ENCODE measurements around the gene TOX2. TPM values are rescaled to one million over a fixed set of nuclear protein-coding genes. Genes with fewer than 3 reads are reported as not detected.
A peak's percentile ranks its signal among the peaks of the same experiment; 100 is the strongest.

The TOX2 gene
- total and polyA plus RNA-seq, 7 donors, result 0.06 to 0.53 (median 0.38) TPM

DNA sequence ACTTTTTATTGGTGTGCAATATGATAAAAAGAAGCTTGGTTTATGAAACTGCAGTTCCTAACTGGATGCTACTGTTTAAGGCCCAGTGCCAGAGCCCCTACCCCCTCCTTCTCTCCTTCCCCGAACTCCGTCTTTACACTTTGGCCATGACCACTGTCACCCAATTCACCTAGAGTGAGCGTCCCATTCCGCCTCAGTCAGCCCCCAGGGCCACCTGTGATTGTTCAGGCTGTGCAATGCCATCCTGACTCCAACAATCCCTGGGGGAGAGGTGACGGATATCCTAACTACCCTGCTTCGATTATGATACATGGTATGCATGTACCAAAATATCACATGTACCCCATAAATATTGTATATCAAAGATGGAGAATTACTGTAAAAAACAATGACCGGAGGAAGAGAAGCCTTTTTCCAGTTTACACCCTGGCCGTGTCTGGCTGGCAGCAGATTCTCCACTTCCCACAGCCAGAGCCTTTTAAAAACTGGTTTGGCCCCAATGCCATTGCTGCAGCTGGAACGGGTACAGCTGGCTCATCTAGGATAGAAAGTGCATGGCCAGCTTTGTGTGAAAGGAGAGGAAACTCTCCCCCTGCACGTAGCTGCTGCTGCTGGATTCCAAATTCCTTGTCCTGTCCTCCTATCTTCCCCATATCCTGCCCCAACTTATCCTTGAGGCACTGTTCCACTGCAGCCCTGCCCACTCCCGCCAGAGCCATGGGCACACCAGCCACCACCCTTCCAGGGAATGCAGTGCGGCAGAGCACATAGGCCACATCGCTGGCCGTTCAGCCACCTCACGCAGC lies 172.6 kb downstream of the TOX2 start:
- intact Hi-C loops (cut with DNase I), result loop anchor here in 1 of 2 donors (10.0 kb wide), 1 partner anchor 632 kb away; the partner anchor contains the start of gene SRSF6
- Histone ChIP-seq H3K4me3 (no peak overlapping the region), H3K27me3 (ENCODE audit: insufficient read depth in 3 of 3, low read length in 2 of 3) (no peaks in the 10 kb centered on the region), H3K27ac (no peak overlapping the region), H3K9me3 (no peaks in the 10 kb centered on the region), H3K4me1 (peaks cover 23% of the 10 kb centered on the region), H3K36me3 (ENCODE audit: insufficient read depth in 1 of 2, low read depth in 1 of 2) (no peaks in the 10 kb centered on the region)
- ATAC-seq (no peak), DNase-seq (no peak)
- WGBS, 3 donors, result 58 to 65% (median 60%) methylated on average over 15 of the region's 15 CpGs
- TF ChIP-seq, protein P1, sequence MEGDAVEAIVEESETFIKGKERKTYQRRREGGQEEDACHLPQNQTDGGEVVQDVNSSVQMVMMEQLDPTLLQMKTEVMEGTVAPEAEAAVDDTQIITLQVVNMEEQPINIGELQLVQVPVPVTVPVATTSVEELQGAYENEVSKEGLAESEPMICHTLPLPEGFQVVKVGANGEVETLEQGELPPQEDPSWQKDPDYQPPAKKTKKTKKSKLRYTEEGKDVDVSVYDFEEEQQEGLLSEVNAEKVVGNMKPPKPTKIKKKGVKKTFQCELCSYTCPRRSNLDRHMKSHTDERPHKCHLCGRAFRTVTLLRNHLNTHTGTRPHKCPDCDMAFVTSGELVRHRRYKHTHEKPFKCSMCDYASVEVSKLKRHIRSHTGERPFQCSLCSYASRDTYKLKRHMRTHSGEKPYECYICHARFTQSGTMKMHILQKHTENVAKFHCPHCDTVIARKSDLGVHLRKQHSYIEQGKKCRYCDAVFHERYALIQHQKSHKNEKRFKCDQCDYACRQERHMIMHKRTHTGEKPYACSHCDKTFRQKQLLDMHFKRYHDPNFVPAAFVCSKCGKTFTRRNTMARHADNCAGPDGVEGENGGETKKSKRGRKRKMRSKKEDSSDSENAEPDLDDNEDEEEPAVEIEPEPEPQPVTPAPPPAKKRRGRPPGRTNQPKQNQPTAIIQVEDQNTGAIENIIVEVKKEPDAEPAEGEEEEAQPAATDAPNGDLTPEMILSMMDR (IDR thresholded peaks at IDR 0.05), result no peak

DNA sequence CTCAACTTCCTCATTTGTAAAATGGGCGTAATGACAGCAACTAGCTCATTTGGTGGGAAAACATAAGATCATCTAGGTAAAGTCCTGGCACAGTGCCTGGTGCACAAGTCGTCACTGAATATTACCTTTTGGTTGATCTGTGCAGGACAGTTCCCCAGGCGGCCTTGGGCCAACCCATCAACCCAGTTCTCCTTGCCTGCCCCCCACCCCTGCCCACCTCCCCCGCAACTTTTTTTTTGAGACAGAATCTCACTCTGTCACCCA lies 173.1 kb downstream of the TOX2 start:
- ATAC-seq (no peak), DNase-seq (no peak)
- H3K36me3 ChIP-seq (ENCODE audit: insufficient read depth in 1 of 2, low read depth in 1 of 2), result no peaks in the 10 kb centered on the region
- intact Hi-C loops (cut with DNase I), result loop anchor here in 1 of 2 donors (10.0 kb wide), 1 partner anchor 633 kb away; the partner anchor contains the start of gene SRSF6
- no peaks in the 10 kb centered on the region for H3K27me3 ChIP-seq (ENCODE audit: insufficient read depth in 3 of 3, low read length in 2 of 3)
- TF ChIP-seq, protein P1 (IDR thresholded peaks at IDR 0.05), result no peak
- H3K4me3 ChIP-seq, result no peak overlapping the region
- no peaks in the 10 kb centered on the region for H3K9me3 ChIP-seq
- peaks cover 23% of the 10 kb centered on the region for H3K4me1 ChIP-seq
- H3K27ac ChIP-seq, result no peak overlapping the region
- WGBS, 3 donors, result 80 to 89% (median 82%) methylated on average over 4 of the region's 4 CpGs

DNA sequence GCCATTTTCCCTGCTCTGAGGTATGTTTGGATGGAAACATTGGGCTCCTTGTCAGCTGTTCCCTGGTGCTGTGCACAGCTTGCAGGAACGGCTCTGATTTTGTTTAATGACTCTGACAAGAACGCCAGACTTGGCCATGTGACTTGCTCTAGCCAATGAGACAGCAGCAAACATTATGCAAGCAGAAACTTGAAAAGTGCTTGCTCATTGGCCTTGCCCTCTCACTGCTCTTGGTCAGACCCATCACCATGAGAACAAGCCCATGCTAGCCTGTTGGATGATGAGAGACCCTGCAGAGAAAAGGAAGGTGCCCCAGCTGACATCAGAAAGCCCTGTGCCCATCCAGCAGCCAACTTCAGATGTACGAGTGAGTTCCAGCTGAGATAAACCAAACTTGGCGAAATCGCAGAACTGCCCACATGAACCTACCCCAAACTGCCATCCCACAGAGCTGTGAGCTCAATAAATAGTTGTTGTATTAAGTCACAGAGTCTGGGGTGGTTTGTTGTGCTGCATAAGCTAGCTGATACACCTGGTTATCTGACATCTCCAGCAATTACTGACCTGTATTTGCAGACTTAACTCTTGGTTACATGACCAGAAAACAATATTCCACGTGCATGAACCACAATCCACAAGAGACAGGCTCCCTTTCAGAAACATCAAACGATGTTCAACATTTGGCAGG lies 175.5 kb downstream of the TOX2 start:
- intact Hi-C loops (cut with DNase I), result loop anchor here in 1 of 2 donors (10.0 kb wide), 1 partner anchor 635 kb away; the partner anchor contains the start of gene SRSF6
- Histone ChIP-seq H3K9me3 (no peaks in the 10 kb centered on the region), H3K4me1 (peaks cover 13% of the 10 kb centered on the region), H3K36me3 (ENCODE audit: insufficient read depth in 1 of 2, low read depth in 1 of 2) (no peaks in the 10 kb centered on the region), H3K27ac (no peak overlapping the region), H3K27me3 (ENCODE audit: insufficient read depth in 3 of 3, low read length in 2 of 3) (no peaks in the 10 kb centered on the region), H3K4me3 (no peak overlapping the region)
- TF ChIP-seq, protein P1 (IDR thresholded peaks at IDR 0.05), result no peak
- DNase-seq (no peak), ATAC-seq (peak; percentile 30 to 71 (median 56))
- WGBS, 3 donors, result 51 to 59% (median 54%) methylated on average over 7 of the region's 7 CpGs

DNA sequence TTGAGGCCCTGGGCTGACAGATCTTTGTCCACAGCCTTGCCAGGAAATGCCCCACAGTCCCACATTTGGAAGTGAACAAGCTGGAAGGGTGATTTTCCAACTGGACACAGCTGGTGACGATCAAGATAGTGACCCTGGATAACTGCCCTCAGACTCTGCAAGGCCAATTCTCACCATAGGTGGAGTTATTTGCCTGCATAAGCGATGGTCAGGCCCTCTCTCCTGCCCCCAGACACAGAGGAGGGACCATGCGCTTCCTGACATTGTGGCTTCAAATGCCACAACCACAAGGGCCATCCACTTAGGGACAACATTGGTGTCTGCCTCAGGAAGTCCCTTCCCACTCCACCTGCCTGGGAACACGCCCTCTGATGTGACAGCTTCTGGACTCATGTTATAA lies 176.4 kb downstream of the TOX2 start:
- H3K9me3 ChIP-seq, result no peaks in the 10 kb centered on the region
- no peak overlapping the region for H3K27ac ChIP-seq
- ATAC-seq (peak in 1 of 4 donors; percentile 28), DNase-seq (no peak)
- peaks cover 13% of the 10 kb centered on the region for H3K4me1 ChIP-seq
- no peak overlapping the region for H3K4me3 ChIP-seq
- H3K27me3 ChIP-seq (ENCODE audit: insufficient read depth in 3 of 3, low read length in 2 of 3), result no peaks in the 10 kb centered on the region
- TF ChIP-seq, protein P1 (IDR thresholded peaks at IDR 0.05), result no peak
- 56 to 59% (median 56%) methylated on average over 4 of the region's 4 CpGs for WGBS, 3 donors
- intact Hi-C loops (cut with DNase I), result no loop called here
- no peaks in the 10 kb centered on the region for H3K36me3 ChIP-seq (ENCODE audit: insufficient read depth in 1 of 2, low read depth in 1 of 2)

Measured in psoas muscle (tissue), 8 donors.